Spleen (tissue), 11 donors: ENCODE data around the gene CHRDL2. TPM values are rescaled to one million over a fixed set of nuclear protein-coding genes. Genes with fewer than 3 reads are reported as not detected.

Experiments
- DNase-seq: peaks from one replicate; pipeline ENCODE4 v3.0.0-alpha.2; 2020
- H3K27ac ChIP-seq, 8 donors: fragments of 200-600 bp; sonication (generic) in 7 of 8; 1 replicate in 4 of 8; 2 replicates in 4 of 8; pipeline versions ENCODE4 v1.5.0 to v1.8.0; 2016 to 2021; ENCODE audit warnings: inconsistent platforms in 4 of 8, mild to moderate bottlenecking in 4 of 8, moderate library complexity in 1 of 8
- H3K27me3 ChIP-seq, 7 donors: fragments of 200-600 bp; sonication (generic) in 6 of 7; replicated peaks in 1 of 7; 1 replicate in 4 of 7; 2 replicates in 3 of 7; pipeline versions ENCODE4 v1.5.0 to v1.8.0; 2016 to 2021; ENCODE audit warnings: inconsistent platforms in 3 of 7, mild to moderate bottlenecking in 1 of 7
- H3K36me3 ChIP-seq, 6 donors: fragments of 200-600 bp; sonication (generic) in 5 of 6; 1 replicate in 4 of 6; 2 replicates in 2 of 6; pipeline versions ENCODE4 v1.5.0 to v1.8.0; 2016 to 2021; ENCODE audit warnings: inconsistent platforms in 2 of 6
- H3K4me1 ChIP-seq, 6 donors: fragments of 200-600 bp; sonication (generic) in 5 of 6; 1 replicate in 3 of 6; 2 replicates in 3 of 6; pipeline versions ENCODE4 v1.5.0 to v1.8.0; 2016 to 2021; ENCODE audit warnings: inconsistent platforms in 3 of 6
- H3K4me3 ChIP-seq, 8 donors: fragments of 200-600 bp; sonication (generic) in 7 of 8; 1 replicate in 4 of 8; 2 replicates in 4 of 8; pipeline versions ENCODE4 v1.5.0 to v1.8.0; 2016 to 2021; ENCODE audit warnings: inconsistent platforms in 4 of 8, mild to moderate bottlenecking in 4 of 8, moderate library complexity in 2 of 8
- H3K9me3 ChIP-seq, 8 donors: fragments of 200-600 bp; sonication (generic) in 7 of 8; 1 replicate in 4 of 8; 2 replicates in 4 of 8; pipeline versions ENCODE4 v1.5.0 to v1.8.0; 2016 to 2021; ENCODE audit warnings: inconsistent platforms in 4 of 8
- POLR2A ChIP-seq, 3 donors: fragments of 450-650 bp; IDR thresholded peaks; one replicate each; pipeline ENCODE4 v1.5.1; 2017; ENCODE audit warnings: antibody characterized with exemption in 3 of 3, mild to moderate bottlenecking in 1 of 3
- POLR2AphosphoS5 ChIP-seq, 3 donors: sonication (generic); formaldehyde crosslinking; IDR thresholded peaks; one replicate each; pipeline ENCODE4 v1.5.1; 2017; ENCODE audit warnings: antibody characterized with exemption in 3 of 3
- WGBS, 5 donors: extraction: QIAGEN DNeasy Blood & Tissue Kit in 3 of 5; methylation state at CpG; one replicate each; pipeline versions ENCODE4 v1.1.5 to v1.1.7; 2013 to 2018; 5-methylcytosine and 5-hydroxymethylcytosine counted together
- intact Hi-C: fragments of 100-400 bp; cut with DNase I; formaldehyde crosslinking; loops from one replicate; pipeline ENCODE4 v1.15.0; 2023; ENCODE audit warnings: low total_unique reads
- polyA plus RNA-seq, 3 donors: library from polyadenylated mRNA; stranded (reverse); fragments of 200-250 nt; gene quantifications; one replicate each; pipeline ENCODE4 v1.2.1, GENCODE V29; 2013
- total RNA-seq, 7 donors: library from RNA; depleted of rRNA in 3 of 7; stranded (reverse); fragments of >200 nt in 3 of 7; fragmentation: NEBNext Ultra II Directional in 4 of 7; extraction: Animal tissue kit (Norgen Biotek cat#: 25700) in 4 of 7; gene quantifications; one replicate each; pipeline versions ENCODE4 v1.1.0 to v1.2.1, GENCODE V29; 2016 to 2021
- TF ChIP-seq, protein P1 (sequence below), 11 experiments: fragments of 200-600 bp in 7 of 11; fragments of 450-650 bp in 4 of 11; sonication (generic) in 4 of 11; IDR thresholded peaks in 8 of 11; conservative IDR thresholded peaks in 3 of 11; 1 replicate in 7 of 11; 2 replicates in 4 of 11; pipeline versions ENCODE4 v1.4.0 to v1.8.0; 2016 to 2021; ENCODE audit warnings: antibody characterized with exemption in 11 of 11, inconsistent platforms in 4 of 11, mild to moderate bottlenecking in 1 of 11
- donor health status: healthy with polysubstance abuse.
- donor health status: DM: no; HTN: no; CAD: no; lungs with moderate emphysema.
- donor health status: DM: no; HTN: no; CAD: no.
- donor health status: Bipolar disorder and iron deficiency.
- donor health status: healthy.
- donor health status: DM: no; HTN: no; CAD: no.
- donor health status: DM: yes; HTN: yes; CAD: no.

Gene CHRDL2
- total and polyA plus RNA-seq, 10 donors = 0.24 to 2.2 (median 1.5) TPM; not detected in 5

DNA sequence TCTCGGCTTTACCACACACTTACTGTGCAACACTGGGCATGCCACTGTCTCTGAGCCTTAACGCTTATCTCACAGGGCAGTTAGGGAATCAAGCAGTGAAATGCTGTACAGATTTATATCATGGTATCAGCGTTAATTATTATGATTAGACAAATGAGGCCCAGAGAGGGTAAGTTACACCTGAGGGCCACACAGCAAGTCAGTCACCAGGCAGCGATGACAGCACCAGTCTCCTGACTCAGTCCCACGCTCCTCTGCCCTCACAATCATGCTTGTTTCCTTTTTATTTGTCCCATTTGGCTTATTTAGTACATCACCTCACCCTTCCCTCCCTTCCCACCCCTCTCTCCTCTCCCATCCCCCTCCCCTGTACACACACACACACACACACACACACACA lies 12.2 kb downstream of the CHRDL2 start:
- Histone ChIP-seq H3K27me3 (no peaks in the 10 kb centered on the region), H3K27ac (no peak overlapping the region), H3K4me3 (no peak overlapping the region), H3K4me1 (no peaks in the 10 kb centered on the region), H3K36me3 (no peaks in the 10 kb centered on the region), H3K9me3 (no peaks in the 10 kb centered on the region)
- DNase-seq = peak; percentile 43
- intact Hi-C loops = no loop called here
- TF ChIP-seq, protein P1, sequence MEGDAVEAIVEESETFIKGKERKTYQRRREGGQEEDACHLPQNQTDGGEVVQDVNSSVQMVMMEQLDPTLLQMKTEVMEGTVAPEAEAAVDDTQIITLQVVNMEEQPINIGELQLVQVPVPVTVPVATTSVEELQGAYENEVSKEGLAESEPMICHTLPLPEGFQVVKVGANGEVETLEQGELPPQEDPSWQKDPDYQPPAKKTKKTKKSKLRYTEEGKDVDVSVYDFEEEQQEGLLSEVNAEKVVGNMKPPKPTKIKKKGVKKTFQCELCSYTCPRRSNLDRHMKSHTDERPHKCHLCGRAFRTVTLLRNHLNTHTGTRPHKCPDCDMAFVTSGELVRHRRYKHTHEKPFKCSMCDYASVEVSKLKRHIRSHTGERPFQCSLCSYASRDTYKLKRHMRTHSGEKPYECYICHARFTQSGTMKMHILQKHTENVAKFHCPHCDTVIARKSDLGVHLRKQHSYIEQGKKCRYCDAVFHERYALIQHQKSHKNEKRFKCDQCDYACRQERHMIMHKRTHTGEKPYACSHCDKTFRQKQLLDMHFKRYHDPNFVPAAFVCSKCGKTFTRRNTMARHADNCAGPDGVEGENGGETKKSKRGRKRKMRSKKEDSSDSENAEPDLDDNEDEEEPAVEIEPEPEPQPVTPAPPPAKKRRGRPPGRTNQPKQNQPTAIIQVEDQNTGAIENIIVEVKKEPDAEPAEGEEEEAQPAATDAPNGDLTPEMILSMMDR (IDR thresholded peaks at IDR 0.05 in 8 of 11, conservative IDR thresholded peaks at IDR 0.05 in 3 of 11) = no peak
- TF ChIP-seq POLR2AphosphoS5 (IDR thresholded peaks at IDR 0.05) = no peak
- TF ChIP-seq POLR2A (IDR thresholded peaks at IDR 0.05) = no peak
- 87 to 93% (median 92%) methylated on average over 5 of the region's 5 CpGs for WGBS, 5 donors

DNA sequence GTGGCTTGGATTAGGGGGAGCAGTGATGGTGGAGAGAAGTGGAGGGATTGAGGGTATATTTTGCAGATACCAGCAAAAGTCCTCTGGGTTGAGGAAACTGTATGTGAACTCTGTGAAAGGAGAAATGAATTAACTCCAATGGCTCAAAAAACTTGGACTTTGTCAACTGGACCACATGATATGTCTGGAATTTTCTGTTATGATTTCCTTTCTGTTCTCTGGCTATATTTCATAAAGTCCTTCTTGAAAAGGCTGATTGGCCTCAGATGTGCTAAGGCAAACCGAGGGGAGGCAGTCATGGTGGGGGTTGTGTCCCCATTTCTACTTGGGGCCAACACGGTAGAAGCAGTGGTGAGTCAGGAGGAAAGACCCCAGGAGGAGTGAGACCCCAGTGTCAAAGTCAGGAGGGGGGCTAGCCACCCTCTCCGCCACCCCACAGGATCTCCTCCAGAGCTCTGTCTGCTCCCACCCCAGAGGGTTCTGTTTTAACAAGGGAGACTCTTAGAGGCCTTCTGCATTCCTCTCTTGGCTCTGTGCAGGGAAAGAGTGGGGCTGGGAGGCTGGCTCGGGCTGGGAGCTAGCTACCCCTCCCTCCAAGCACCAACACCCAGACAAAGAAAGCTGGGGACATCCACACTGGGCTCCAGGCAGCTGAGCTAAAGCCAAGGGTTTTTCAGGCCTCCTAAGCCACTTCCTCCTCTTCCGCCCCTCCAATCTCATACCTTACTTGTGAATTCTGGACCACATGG lies 13.8 kb downstream of the CHRDL2 start:
- DNase-seq = peak; percentile 20

DNA sequence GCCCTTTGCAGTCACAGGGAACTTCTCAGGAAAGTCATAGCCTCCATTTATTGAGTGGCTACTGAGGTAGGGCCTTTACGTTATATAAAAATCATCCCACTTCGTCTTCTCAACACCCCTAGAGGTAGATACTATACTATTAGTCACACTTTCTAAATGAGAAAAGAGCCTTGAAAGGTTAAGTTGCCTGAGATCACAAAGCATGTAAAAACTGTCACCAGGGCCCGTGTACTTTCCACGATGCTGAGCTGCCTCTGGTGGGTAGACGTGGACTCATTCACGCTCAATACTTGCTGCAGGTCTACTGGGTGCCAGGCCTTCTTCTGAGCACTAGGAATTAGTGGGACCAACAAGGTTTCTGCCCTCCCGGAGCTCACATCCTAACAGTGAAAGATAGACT lies 16.3 kb downstream of the CHRDL2 start:
- Histone ChIP-seq H3K4me3 (no peak overlapping the region), H3K9me3 (no peaks in the 10 kb centered on the region), H3K4me1 (no peaks in the 10 kb centered on the region), H3K36me3 (no peaks in the 10 kb centered on the region), H3K27ac (no peak overlapping the region), H3K27me3 (no peaks in the 10 kb centered on the region)
- TF ChIP-seq, protein P1 (IDR thresholded peaks at IDR 0.05 in 8 of 11, conservative IDR thresholded peaks at IDR 0.05 in 3 of 11) = no peak
- TF ChIP-seq POLR2A (IDR thresholded peaks at IDR 0.05) (no peak), POLR2AphosphoS5 (IDR thresholded peaks at IDR 0.05) (no peak)
- 82 to 86% (median 84%) methylated on average over 7 of the region's 7 CpGs for WGBS, 5 donors
- DNase-seq = no peak
- intact Hi-C loops = no loop called here

More for the DNA sequence above, 13.8 kb downstream of the CHRDL2 start:
- H3K4me1 ChIP-seq = no peaks in the 10 kb centered on the region
- TF ChIP-seq, protein P1 (IDR thresholded peaks at IDR 0.05 in 8 of 11, conservative IDR thresholded peaks at IDR 0.05 in 3 of 11) = no peak
- no peak for TF ChIP-seq POLR2A (IDR thresholded peaks at IDR 0.05)
- no peak for TF ChIP-seq POLR2AphosphoS5 (IDR thresholded peaks at IDR 0.05)
- no peaks in the 10 kb centered on the region for H3K9me3 ChIP-seq
- no peaks in the 10 kb centered on the region for H3K36me3 ChIP-seq
- H3K4me3 ChIP-seq = no peak overlapping the region
- no peak overlapping the region for H3K27ac ChIP-seq
- intact Hi-C loops = no loop called here
- H3K27me3 ChIP-seq = no peaks in the 10 kb centered on the region
- 78 to 84% (median 81%) methylated on average over 5 of the region's 5 CpGs for WGBS, 5 donors

DNA sequence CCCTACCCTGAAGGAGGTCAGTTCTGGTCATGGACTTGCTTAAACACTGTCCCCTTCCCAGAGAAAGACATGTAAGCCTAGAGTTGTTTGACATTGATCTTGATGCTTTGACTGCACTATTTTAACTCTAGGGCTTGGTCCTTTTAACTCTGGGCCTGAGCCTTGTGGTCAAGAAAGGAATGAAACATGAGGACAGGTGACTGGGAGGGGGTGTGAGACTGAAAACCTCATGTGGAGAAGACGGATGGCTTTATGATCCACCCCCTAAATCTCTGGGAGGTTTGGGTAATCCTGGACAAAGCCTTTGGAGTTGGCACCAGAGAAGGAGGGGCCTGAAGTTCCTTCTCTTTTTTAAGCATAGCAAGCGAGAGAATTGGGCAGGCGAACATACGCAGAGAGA lies 17.5 kb downstream of the CHRDL2 start:
- no peak for TF ChIP-seq POLR2AphosphoS5 (IDR thresholded peaks at IDR 0.05)
- no peak for TF ChIP-seq POLR2A (IDR thresholded peaks at IDR 0.05)
- TF ChIP-seq, protein P1 (IDR thresholded peaks at IDR 0.05 in 8 of 11, conservative IDR thresholded peaks at IDR 0.05 in 3 of 11) = no peak
- Histone ChIP-seq H3K4me1 (no peaks in the 10 kb centered on the region), H3K36me3 (no peaks in the 10 kb centered on the region), H3K27ac (no peak overlapping the region), H3K27me3 (no peaks in the 10 kb centered on the region), H3K4me3 (no peak overlapping the region), H3K9me3 (no peaks in the 10 kb centered on the region)
- WGBS, 5 donors = 68 to 83% (median 72%) methylated on average over 4 of the region's 4 CpGs
- intact Hi-C loops = no loop called here
- no peak for DNase-seq
